Central memory CD8-positive, alpha-beta T cell (primary cell): ENCODE results near the gene CD151.

Source experiments
- ATAC-seq: fragments of 150-1000 bp; cut with Tn5 transposase; replicated peaks from 2 replicates; pipeline ENCODE4 v1.10.0; 2022; ENCODE audit warnings: mild to moderate bottlenecking, moderate FRiP score, moderate number of reproducible peaks; ENCODE audit not compliant: poor library complexity, severe bottlenecking; ENCODE audit errors: extremely low read depth
- DNase-seq, 2 donors: peaks; one replicate each; pipeline ENCODE4 v3.0.0; 2021; ENCODE audit warnings: low spot score in 2 of 2
- H3K27ac Mint-ChIP-seq: one replicate; pipeline ENCODE4 v1.8.0; 2022; ENCODE audit warnings: low read depth, mild to moderate bottlenecking, moderate library complexity, mixed read lengths
- H3K27me3 Mint-ChIP-seq: one replicate; pipeline ENCODE4 v1.8.0; 2022; ENCODE audit warnings: mixed read lengths
- H3K36me3 Mint-ChIP-seq: one replicate; pipeline ENCODE4 v1.8.0; 2022; ENCODE audit warnings: mild to moderate bottlenecking, moderate library complexity, mixed read lengths; ENCODE audit not compliant: insufficient read depth
- H3K4me1 Mint-ChIP-seq: one replicate; pipeline ENCODE4 v1.8.0; 2022; ENCODE audit warnings: mixed read lengths
- H3K4me3 Mint-ChIP-seq: one replicate; pipeline ENCODE4 v1.8.0; 2022; ENCODE audit warnings: mild to moderate bottlenecking, moderate library complexity, mixed read lengths
- H3K9me3 Mint-ChIP-seq: one replicate; pipeline ENCODE4 v1.8.0; 2022; ENCODE audit warnings: mixed read lengths

The CD151 gene

GRCh38 chr11:838441-839279, 5.9 kb downstream of the CD151 start:
- H3K4me3 Mint-ChIP-seq: no peak overlapping the region
- no peaks in the 10 kb centered on the region for H3K27me3 Mint-ChIP-seq
- H3K27ac Mint-ChIP-seq: no peak overlapping the region
- H3K36me3 Mint-ChIP-seq: peaks cover 12% of the 10 kb centered on the region
- peaks cover 11% of the 10 kb centered on the region for H3K4me1 Mint-ChIP-seq
- no peaks in the 10 kb centered on the region for H3K9me3 Mint-ChIP-seq
- ATAC-seq (no peak), DNase-seq (no peak)

GRCh38 chr11:839280-839623, 6.5 kb downstream of the CD151 start:
- Mint-ChIP-seq H3K9me3 (no peaks in the 10 kb centered on the region), H3K27ac (no peak overlapping the region), H3K4me3 (no peak overlapping the region), H3K4me1 (peaks cover 11% of the 10 kb centered on the region), H3K36me3 (peaks cover 12% of the 10 kb centered on the region), H3K27me3 (no peaks in the 10 kb centered on the region)
- DNase-seq (no peak), ATAC-seq (no peak)

- H3K27me3 Mint-ChIP-seq: no peaks in the 10 kb centered on the region
- peaks cover 11% of the 10 kb centered on the region for H3K4me1 Mint-ChIP-seq
- H3K36me3 Mint-ChIP-seq: peaks cover 12% of the 10 kb centered on the region
- H3K27ac Mint-ChIP-seq: no peak overlapping the region
- ATAC-seq (no peak), DNase-seq (no peak)
- H3K4me3 Mint-ChIP-seq: peak overlapping the region; percentile 75
- no peaks in the 10 kb centered on the region for H3K9me3 Mint-ChIP-seq
Measured at GRCh38 chr11:839875-840617, 7.3 kb downstream of the CD151 start.

GRCh38 chr11:841981-842369, 9.2 kb downstream of the CD151 start:
- Mint-ChIP-seq H3K27me3 (no peaks in the 10 kb centered on the region), H3K4me3 (peak overlapping the region; percentile 75), H3K36me3 (peaks cover 12% of the 10 kb centered on the region), H3K9me3 (no peaks in the 10 kb centered on the region), H3K4me1 (peaks cover 11% of the 10 kb centered on the region), H3K27ac (no peak overlapping the region)
- ATAC-seq (peak; percentile 34), DNase-seq (no peak)

GRCh38 chr11:842370-843002, 9.7 kb downstream of the CD151 start, which contains the start of the genes POLR2L and TSPAN4:
Gene POLR2L (minus strand): TSS chr11:842529. CDS start chr11:842508, 21 bp downstream.
Gene TSPAN4 (plus strand): TSS chr11:842852. CDS start chr11:850305, 7,453 bp downstream.
- peak; percentile 76 for ATAC-seq
- Mint-ChIP-seq H3K27me3 (no peaks in the 10 kb centered on the region), H3K9me3 (no peaks in the 10 kb centered on the region), H3K27ac (peak within 1 kb of the TSS; percentile 35), H3K4me1 (peaks cover 11% of the 10 kb centered on the region), H3K4me3 (peak within 1 kb of the TSS; percentile 75), H3K36me3 (peaks cover 12% of the 10 kb centered on the region)
- peak; percentile 79 to 80 for DNase-seq

- no peaks in the 10 kb centered on the region for H3K9me3 Mint-ChIP-seq
- DNase-seq (no peak), ATAC-seq (no peak)
- peak overlapping the region; percentile 35 for H3K27ac Mint-ChIP-seq
- peaks cover 11% of the 10 kb centered on the region for H3K4me1 Mint-ChIP-seq
- H3K36me3 Mint-ChIP-seq: peaks cover 12% of the 10 kb centered on the region
- H3K27me3 Mint-ChIP-seq: no peaks in the 10 kb centered on the region
- peak overlapping the region; percentile 75 for H3K4me3 Mint-ChIP-seq
Measured at GRCh38 chr11:843086-843734, 10.5 kb downstream of the CD151 start.

GRCh38 chr11:843818-844692, 11.3 kb downstream of the CD151 start:
- ATAC-seq: no peak
- Mint-ChIP-seq H3K27me3 (no peaks in the 10 kb centered on the region), H3K27ac (peak overlapping the region; percentile 35), H3K36me3 (peaks cover 9% of the 10 kb centered on the region), H3K4me3 (peak overlapping the region; percentile 75), H3K9me3 (no peaks in the 10 kb centered on the region), H3K4me1 (peaks cover 16% of the 10 kb centered on the region)
- DNase-seq: no peak

- no peaks in the 10 kb centered on the region for H3K27me3 Mint-ChIP-seq
Measured at GRCh38 chr11:844693-845644, 12.2 kb downstream of the CD151 start.

GRCh38 chr11:845872-846495, 13.2 kb downstream of the CD151 start:
- peaks cover 10% of the 10 kb centered on the region for H3K4me1 Mint-ChIP-seq
- H3K27ac Mint-ChIP-seq: no peak overlapping the region
- peaks cover 5% of the 10 kb centered on the region for H3K36me3 Mint-ChIP-seq
- no peaks in the 10 kb centered on the region for H3K27me3 Mint-ChIP-seq
- no peaks in the 10 kb centered on the region for H3K9me3 Mint-ChIP-seq
- ATAC-seq: no peak
- DNase-seq: no peak
- no peak overlapping the region for H3K4me3 Mint-ChIP-seq

More at GRCh38 chr11:844693-845644, 12.2 kb downstream of the CD151 start:
- no peak for DNase-seq
- Mint-ChIP-seq H3K4me1 (peaks cover 16% of the 10 kb centered on the region), H3K27ac (no peak overlapping the region), H3K9me3 (no peaks in the 10 kb centered on the region), H3K36me3 (peaks cover 5% of the 10 kb centered on the region), H3K4me3 (peak overlapping the region; percentile 75)
- no peak for ATAC-seq

- ATAC-seq (no peak), DNase-seq (no peak)
- no peak overlapping the region for H3K4me3 Mint-ChIP-seq
- H3K4me1 Mint-ChIP-seq: peaks cover 5% of the 10 kb centered on the region
- H3K9me3 Mint-ChIP-seq: no peaks in the 10 kb centered on the region
- H3K27me3 Mint-ChIP-seq: no peaks in the 10 kb centered on the region
- no peak overlapping the region for H3K27ac Mint-ChIP-seq
- H3K36me3 Mint-ChIP-seq: peaks cover 5% of the 10 kb centered on the region
Measured at GRCh38 chr11:846496-847098, 13.8 kb downstream of the CD151 start.
